ENCODE results near the gene CLEC3B. TPM values are rescaled to one million over a fixed set of nuclear protein-coding genes. Genes with fewer than 3 reads are reported as not detected.
A peak's percentile ranks its signal among the peaks of the same experiment; 100 is the strongest.

The CLEC3B gene
- total RNA-seq, 3 donors from 2014 or later, result 18.3 to 479 (median 55.7) TPM

GRCh38 chr3:45017821-45018220 lies 8.3 kb upstream of the CLEC3B start:
- no peaks in the 10 kb centered on the region for H3K27me3 ChIP-seq
- no peak overlapping the region for H3K4me3 ChIP-seq
- H3K36me3 ChIP-seq, result no peaks in the 10 kb centered on the region
- no peaks in the 10 kb centered on the region for H3K4me1 ChIP-seq
- H3K27ac ChIP-seq, result peak overlapping the region in 1 of 2 donors; percentile 52
- no peak for TF ChIP-seq POLR2A (IDR thresholded peaks at IDR 0.05)
- TF ChIP-seq POLR2AphosphoS5 (IDR thresholded peaks at IDR 0.05), result no peak
- TF ChIP-seq CTCF (IDR thresholded peaks at IDR 0.05), result no peak
- intact Hi-C loops (cut with DNase I; ENCODE audit: low total_unique reads), result no loop called here
- no peaks in the 10 kb centered on the region for H3K9me3 ChIP-seq
- DNase-seq (ENCODE audit: low spot score in 2 of 2), result no peak

DNA sequence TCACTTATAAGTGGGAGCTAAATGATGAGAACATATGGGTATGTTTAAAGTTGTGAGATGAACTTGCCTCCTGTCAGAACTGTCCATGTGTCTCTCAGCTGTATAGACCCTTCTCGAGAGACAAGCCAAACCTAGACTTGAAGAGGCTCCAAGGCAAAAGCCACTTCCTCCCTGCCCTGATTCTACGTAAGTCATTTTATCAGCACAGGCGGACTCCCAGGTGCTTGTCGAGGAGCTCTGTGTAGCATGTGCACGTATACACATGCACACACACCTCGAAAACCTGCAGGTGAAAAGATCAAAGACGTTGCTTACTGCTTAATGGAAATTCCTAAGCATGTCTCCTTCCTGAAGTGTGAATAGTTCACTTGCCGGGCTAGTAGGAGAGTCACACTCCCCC lies 5.6 kb upstream of the CLEC3B start:
- Histone ChIP-seq H3K4me1 (peaks cover 0 to under 1% of the 10 kb centered on the region in 2 donors), H3K4me3 (no peak overlapping the region), H3K27me3 (no peaks in the 10 kb centered on the region), H3K27ac (no peak overlapping the region), H3K36me3 (no peaks in the 10 kb centered on the region), H3K9me3 (no peaks in the 10 kb centered on the region)
- intact Hi-C loops (cut with DNase I; ENCODE audit: low total_unique reads), result no loop called here
- TF ChIP-seq CTCF (IDR thresholded peaks at IDR 0.05) (no peak), POLR2AphosphoS5 (IDR thresholded peaks at IDR 0.05) (no peak), POLR2A (IDR thresholded peaks at IDR 0.05) (no peak)
- DNase-seq (ENCODE audit: low spot score in 2 of 2), result no peak

DNA sequence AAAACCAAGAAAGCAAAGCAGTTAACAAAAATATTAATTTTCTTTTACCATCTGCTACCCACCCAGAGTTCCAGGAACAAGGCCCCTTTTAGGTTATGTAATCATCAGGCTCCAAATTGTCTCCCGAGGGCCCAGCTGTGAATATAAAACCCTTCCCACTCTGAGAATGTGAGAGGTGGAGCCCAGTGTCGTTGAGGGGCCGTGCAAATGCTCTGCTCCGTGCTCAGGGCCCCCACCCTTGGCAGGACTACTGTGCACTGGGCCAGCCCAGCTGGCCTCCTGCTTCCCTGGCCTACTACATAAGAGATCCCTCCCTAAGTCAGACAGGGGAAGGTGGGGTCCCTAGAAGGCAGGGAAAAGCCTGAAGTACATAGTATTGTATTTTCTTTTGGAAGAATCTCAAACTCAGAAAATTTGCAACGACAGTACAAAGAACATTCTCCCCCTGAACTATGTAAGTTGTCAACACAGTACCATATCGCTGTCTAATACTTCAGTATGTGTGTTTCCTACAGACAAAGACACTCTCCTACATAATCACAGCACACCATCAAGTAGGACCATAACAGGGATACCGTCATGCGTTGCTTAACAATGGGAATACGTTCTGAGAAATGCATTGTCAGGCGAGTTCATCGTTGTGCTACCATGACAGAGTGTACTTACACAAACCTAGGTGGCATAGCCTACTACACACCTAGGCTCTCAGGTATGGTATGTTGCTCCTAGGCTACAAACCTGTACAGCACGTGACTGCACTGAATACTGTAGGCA lies 4.4 kb upstream of the CLEC3B start:
- Histone ChIP-seq H3K9me3 (no peaks in the 10 kb centered on the region), H3K27me3 (no peaks in the 10 kb centered on the region), H3K36me3 (no peaks in the 10 kb centered on the region), H3K27ac (peak overlapping the region in 1 of 2 donors; percentile 43), H3K4me3 (no peak overlapping the region), H3K4me1 (peaks cover 6 to 8% of the 10 kb centered on the region in 2 donors)
- no peak for DNase-seq (ENCODE audit: low spot score in 2 of 2)
- no peak for TF ChIP-seq POLR2A (IDR thresholded peaks at IDR 0.05)
- TF ChIP-seq CTCF (IDR thresholded peaks at IDR 0.05), result no peak
- TF ChIP-seq POLR2AphosphoS5 (IDR thresholded peaks at IDR 0.05), result no peak
- intact Hi-C loops (cut with DNase I; ENCODE audit: low total_unique reads), result no loop called here

DNA sequence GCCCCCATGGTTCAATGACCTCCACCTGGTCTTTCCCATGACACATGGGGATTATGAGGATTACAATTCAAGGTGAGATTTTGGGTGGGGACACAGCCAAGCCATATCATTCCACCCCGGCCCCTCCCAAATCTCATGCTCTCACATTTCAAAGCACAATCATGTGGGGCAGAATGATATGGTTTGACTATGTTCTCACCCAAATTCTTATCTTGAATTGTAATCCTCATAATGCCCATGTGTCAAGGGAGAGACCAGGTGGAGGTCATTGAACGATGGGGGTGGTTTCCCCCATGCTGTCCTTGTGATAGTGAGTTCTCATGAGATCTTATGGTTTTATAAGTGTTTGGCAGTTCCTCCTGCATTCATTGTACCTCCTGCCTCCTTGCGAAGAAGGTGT lies 2.4 kb upstream of the CLEC3B start:
- intact Hi-C loops (cut with DNase I; ENCODE audit: low total_unique reads), result no loop called here
- H3K27me3 ChIP-seq, result no peaks in the 10 kb centered on the region
- no peaks in the 10 kb centered on the region for H3K9me3 ChIP-seq
- H3K27ac ChIP-seq, result no peak overlapping the region
- H3K4me1 ChIP-seq, result peaks cover 6 to 8% of the 10 kb centered on the region in 2 donors
- no peak overlapping the region for H3K4me3 ChIP-seq
- DNase-seq (ENCODE audit: low spot score in 2 of 2), result no peak
- no peak for TF ChIP-seq POLR2AphosphoS5 (IDR thresholded peaks at IDR 0.05)
- no peak for TF ChIP-seq POLR2A (IDR thresholded peaks at IDR 0.05)
- no peak for TF ChIP-seq CTCF (IDR thresholded peaks at IDR 0.05)
- H3K36me3 ChIP-seq, result no peaks in the 10 kb centered on the region

DNA sequence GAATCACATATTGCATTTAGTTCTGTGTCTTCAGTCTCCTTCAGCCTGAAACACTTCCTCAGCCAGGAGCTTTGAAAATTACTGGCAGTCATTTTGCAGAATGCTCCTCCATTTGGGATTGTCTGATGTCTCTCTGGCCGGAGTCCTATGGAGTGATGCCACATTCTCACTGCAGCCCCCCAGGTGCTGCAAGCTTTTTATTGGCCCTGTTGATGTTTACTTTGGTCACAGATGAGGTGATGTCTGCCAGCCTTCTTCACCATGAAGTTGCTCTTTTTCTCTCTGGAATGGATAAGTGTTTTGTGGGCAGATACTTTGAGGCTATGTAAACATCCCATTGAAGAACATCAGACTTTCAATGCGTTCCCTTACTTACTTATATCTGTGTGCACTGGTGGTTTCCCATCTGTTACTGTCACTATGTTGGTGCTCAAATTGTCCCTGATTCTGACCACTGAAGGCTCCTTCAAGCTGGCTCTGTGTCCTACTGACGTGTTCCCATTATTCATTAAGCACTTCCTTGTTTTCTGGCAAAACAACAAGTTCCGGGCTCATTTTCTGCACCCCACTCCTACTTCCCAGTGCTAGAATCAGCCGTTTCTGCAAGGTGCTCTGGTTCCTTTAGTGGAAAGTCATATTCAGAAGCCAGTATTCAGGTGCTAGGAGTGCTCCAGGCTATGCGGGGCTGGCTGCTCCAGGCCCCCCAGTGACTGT lies 1.4 kb upstream of the CLEC3B start:
- Histone ChIP-seq H3K27ac (peak overlapping the region in 1 of 2 donors; percentile 80), H3K27me3 (no peaks in the 10 kb centered on the region), H3K4me1 (peaks cover 6 to 8% of the 10 kb centered on the region in 2 donors), H3K4me3 (no peak overlapping the region), H3K9me3 (no peaks in the 10 kb centered on the region), H3K36me3 (no peaks in the 10 kb centered on the region)
- intact Hi-C loops (cut with DNase I; ENCODE audit: low total_unique reads), result no loop called here
- no peak for DNase-seq (ENCODE audit: low spot score in 2 of 2)
- no peak for TF ChIP-seq CTCF (IDR thresholded peaks at IDR 0.05)
- no peak for TF ChIP-seq POLR2AphosphoS5 (IDR thresholded peaks at IDR 0.05)
- no peak for TF ChIP-seq POLR2A (IDR thresholded peaks at IDR 0.05)

All from breast epithelium (tissue), 4 donors.